ENCODE data around the gene PACSIN1.

The PACSIN1 gene

DNA sequence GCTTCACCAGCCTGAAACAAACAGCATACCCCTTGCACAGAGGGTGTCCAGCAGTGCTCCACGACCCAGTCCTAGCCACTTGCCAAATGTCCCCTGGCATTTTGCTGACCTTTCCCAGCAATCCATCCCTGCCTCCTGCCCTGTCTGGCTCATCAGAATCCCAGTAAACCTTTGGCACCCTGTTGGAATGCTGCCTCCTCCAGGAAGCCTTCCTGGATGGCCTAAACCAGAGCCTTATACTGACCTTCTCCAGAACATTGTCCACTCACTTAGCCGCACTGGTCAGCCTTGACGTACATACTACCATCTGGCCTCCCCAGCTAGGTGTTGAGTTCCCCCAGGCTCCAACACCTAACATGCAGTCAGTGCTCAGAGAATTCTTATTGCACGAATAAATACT lies 2.0 kb upstream of the PACSIN1 start:
- H4K20me1 ChIP-seq (ENCODE audit: low read depth, low read length): no peaks in the 10 kb centered on the region
- H2AFZ ChIP-seq (ENCODE audit: low read depth, low read length, severe bottlenecking): no peak overlapping the region
- H3F3A ChIP-seq (ENCODE audit: insufficient read depth): peaks cover 22% of the 10 kb centered on the region
- H3K9me2 ChIP-seq (replicated peaks; ENCODE audit: insufficient read depth, low read length): no peaks in the 10 kb centered on the region
- no peak overlapping the region for H3K27ac ChIP-seq (ENCODE audit: low read depth, low read length)
- H3K9ac ChIP-seq (ENCODE audit: low read length): no peak overlapping the region
- H3K36me3 ChIP-seq (ENCODE audit: low read length): no peaks in the 10 kb centered on the region
- H3K79me2 ChIP-seq (ENCODE audit: insufficient read depth, low read length): 0 out of 2 replicates have a peak, but pooled peaks cover 3% of the 10 kb centered on the region
- no peaks in the 10 kb centered on the region for H3K27me3 ChIP-seq (ENCODE audit: low read length)
- H3K4me3 ChIP-seq (ENCODE audit: insufficient read depth, low read length, poor library complexity, severe bottlenecking): no peak overlapping the region
- TF ChIP-seq EZH2phosphoT487 (conservative IDR thresholded peaks at IDR 0.05; ENCODE audit: low read length): no peak
- TF ChIP-seq, protein P1, sequence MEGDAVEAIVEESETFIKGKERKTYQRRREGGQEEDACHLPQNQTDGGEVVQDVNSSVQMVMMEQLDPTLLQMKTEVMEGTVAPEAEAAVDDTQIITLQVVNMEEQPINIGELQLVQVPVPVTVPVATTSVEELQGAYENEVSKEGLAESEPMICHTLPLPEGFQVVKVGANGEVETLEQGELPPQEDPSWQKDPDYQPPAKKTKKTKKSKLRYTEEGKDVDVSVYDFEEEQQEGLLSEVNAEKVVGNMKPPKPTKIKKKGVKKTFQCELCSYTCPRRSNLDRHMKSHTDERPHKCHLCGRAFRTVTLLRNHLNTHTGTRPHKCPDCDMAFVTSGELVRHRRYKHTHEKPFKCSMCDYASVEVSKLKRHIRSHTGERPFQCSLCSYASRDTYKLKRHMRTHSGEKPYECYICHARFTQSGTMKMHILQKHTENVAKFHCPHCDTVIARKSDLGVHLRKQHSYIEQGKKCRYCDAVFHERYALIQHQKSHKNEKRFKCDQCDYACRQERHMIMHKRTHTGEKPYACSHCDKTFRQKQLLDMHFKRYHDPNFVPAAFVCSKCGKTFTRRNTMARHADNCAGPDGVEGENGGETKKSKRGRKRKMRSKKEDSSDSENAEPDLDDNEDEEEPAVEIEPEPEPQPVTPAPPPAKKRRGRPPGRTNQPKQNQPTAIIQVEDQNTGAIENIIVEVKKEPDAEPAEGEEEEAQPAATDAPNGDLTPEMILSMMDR (IDR thresholded peaks at IDR 0.05; ENCODE audit: insufficient read depth, low read length, poor library complexity, severe bottlenecking): no peak
- H3K4me2 ChIP-seq (ENCODE audit: low read depth, low read length, poor library complexity, severe bottlenecking): no peak overlapping the region
- no peaks in the 10 kb centered on the region for H3K9me3 ChIP-seq (ENCODE audit: insufficient read depth, low read length)

DNA sequence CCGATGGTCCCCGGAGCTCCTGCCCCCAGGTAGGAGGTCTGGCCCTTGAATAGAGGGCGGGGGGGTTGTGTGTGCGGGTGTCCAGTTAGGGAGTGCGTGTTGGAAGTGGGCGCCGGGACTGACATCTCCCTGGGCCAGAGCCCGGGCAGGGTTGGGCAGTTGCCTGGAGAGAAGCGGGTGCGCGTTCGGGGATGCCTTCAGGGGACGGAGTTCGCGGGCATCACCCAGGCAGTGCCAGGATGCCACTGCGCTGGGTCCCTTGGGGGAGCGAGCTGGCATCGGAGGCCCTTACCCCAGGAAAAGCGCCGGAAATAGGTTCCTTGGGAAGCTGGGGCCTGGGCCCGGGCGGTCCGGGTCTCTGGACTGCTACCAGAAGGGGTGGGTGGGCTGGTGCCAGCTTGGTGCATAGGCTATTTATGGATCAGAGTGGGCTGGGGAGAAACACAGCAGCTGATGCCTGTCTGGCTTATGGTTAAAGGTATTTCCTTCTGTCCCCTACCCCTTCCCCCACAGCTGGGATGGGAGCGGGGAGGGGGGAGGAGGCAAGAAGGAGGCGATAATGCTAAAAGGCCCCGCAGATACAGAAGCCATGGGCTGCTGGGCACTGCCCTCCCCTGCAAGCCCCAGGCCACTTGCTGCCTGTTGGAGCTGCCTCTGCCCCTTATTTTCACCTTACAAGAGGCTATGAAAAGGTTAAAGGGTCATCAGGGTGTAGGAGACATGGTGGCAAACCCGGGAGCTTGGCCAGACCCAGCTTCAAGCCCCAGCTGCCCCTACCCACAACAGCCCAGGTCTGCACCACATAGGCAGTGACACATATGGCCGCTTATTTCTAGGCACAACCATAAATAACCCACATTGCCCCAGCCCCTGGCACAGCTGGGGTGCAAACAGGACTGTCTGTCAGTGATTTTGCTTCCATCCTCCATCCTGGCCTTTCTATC lies 638 bp downstream of the PACSIN1 start:
- Histone ChIP-seq H3K4me3 (ENCODE audit: insufficient read depth, low read length, poor library complexity, severe bottlenecking) (peak overlapping the region; percentile 68), H3K27me3 (ENCODE audit: low read length) (no peaks in the 10 kb centered on the region), H3K9me3 (ENCODE audit: insufficient read depth, low read length) (no peaks in the 10 kb centered on the region), H4K20me1 (ENCODE audit: low read depth, low read length) (no peaks in the 10 kb centered on the region), H3K9ac (ENCODE audit: low read length) (peak overlapping the region; percentile 64), H3K79me2 (ENCODE audit: insufficient read depth, low read length) (peaks cover 16% of the 10 kb centered on the region; the same call in 1 of the 2 replicates), H3K36me3 (ENCODE audit: low read length) (no peaks in the 10 kb centered on the region), H3K27ac (ENCODE audit: low read depth, low read length) (peak overlapping the region; percentile 76), H3F3A (ENCODE audit: insufficient read depth) (peaks cover 26% of the 10 kb centered on the region), H3K4me2 (ENCODE audit: low read depth, low read length, poor library complexity, severe bottlenecking) (peak overlapping the region; percentile 68), H3K9me2 (replicated peaks; ENCODE audit: insufficient read depth, low read length) (no peaks in the 10 kb centered on the region), H2AFZ (ENCODE audit: low read depth, low read length, severe bottlenecking) (peak overlapping the region; percentile 58)
- no peak for TF ChIP-seq EZH2phosphoT487 (conservative IDR thresholded peaks at IDR 0.05; ENCODE audit: low read length)
- TF ChIP-seq, protein P1 (IDR thresholded peaks at IDR 0.05; ENCODE audit: insufficient read depth, low read length, poor library complexity, severe bottlenecking): no peak

DNA sequence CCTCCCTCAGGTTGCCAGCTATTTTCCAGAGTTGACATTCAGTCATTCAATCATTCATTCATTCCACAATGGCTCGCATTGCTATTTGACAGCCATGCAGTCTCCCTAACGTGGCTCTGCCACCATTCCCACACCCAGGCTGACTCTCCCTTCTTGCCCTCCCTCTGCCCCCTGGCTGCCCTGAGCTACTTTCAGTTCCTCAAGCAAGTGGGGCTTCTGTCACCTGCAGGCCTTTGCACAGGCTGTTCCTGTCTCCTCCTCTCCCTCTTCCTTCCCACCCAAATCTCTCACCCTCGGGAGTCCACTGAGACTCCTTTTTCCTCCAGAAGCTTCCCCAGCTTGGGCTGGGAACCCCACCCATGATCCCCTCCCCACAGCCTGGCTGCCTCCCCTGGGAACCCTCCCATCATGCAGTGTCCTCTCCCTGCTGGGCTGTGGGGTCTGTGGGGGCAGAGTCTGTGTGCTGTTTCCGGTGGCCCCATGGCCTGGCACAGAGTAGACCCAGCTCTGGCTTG lies 2.6 kb downstream of the PACSIN1 start:
- TF ChIP-seq, protein P1 (IDR thresholded peaks at IDR 0.05; ENCODE audit: insufficient read depth, low read length, poor library complexity, severe bottlenecking): no peak
- no peak for TF ChIP-seq EZH2phosphoT487 (conservative IDR thresholded peaks at IDR 0.05; ENCODE audit: low read length)
- H3K36me3 ChIP-seq (ENCODE audit: low read length): no peaks in the 10 kb centered on the region
- peaks cover 17% of the 10 kb centered on the region; the same call in 1 of the 2 replicates for H3K79me2 ChIP-seq (ENCODE audit: insufficient read depth, low read length)
- H3K4me2 ChIP-seq (ENCODE audit: low read depth, low read length, poor library complexity, severe bottlenecking): peak overlapping the region; percentile 53
- H3K9me2 ChIP-seq (replicated peaks; ENCODE audit: insufficient read depth, low read length): no peaks in the 10 kb centered on the region
- peaks cover 26% of the 10 kb centered on the region for H3F3A ChIP-seq (ENCODE audit: insufficient read depth)
- peak overlapping the region; percentile 74 for H3K27ac ChIP-seq (ENCODE audit: low read depth, low read length)
- H3K4me3 ChIP-seq (ENCODE audit: insufficient read depth, low read length, poor library complexity, severe bottlenecking): peak overlapping the region; percentile 21
- no peaks in the 10 kb centered on the region for H3K27me3 ChIP-seq (ENCODE audit: low read length)
- H4K20me1 ChIP-seq (ENCODE audit: low read depth, low read length): no peaks in the 10 kb centered on the region
- H2AFZ ChIP-seq (ENCODE audit: low read depth, low read length, severe bottlenecking): peak overlapping the region; percentile 38
- no peaks in the 10 kb centered on the region for H3K9me3 ChIP-seq (ENCODE audit: insufficient read depth, low read length)
- peak overlapping the region; percentile 31 for H3K9ac ChIP-seq (ENCODE audit: low read length)

Data from SU-DHL-6 (cell line).